Suppressor macrophage treated with lipopolysaccharide for 1 hour (primary cell): ENCODE results near the gene NFYC.

Experiments
- DNase-seq, 3 donors: peaks; one replicate each; pipeline ENCODE4 v3.0.0-alpha.2; 2020 to 2022

The NFYC gene

GRCh38 chr1:40798366-40799281 lies 107.1 kb downstream of the NFYC start:
- no peak for DNase-seq

GRCh38 chr1:40799351-40799867 lies 107.9 kb downstream of the NFYC start:
- no peak for DNase-seq

- no peak for DNase-seq
Measured at GRCh38 chr1:40801742-40802077, 110.2 kb downstream of the NFYC start.

GRCh38 chr1:40802078-40802741 lies 110.7 kb downstream of the NFYC start:
- DNase-seq: peak; percentile 84 to 94 (median 88)

GRCh38 chr1:40802742-40803113 lies 111.2 kb downstream of the NFYC start:
- no peak for DNase-seq

- DNase-seq: no peak
Measured at GRCh38 chr1:40803447-40803846, 111.9 kb downstream of the NFYC start.

GRCh38 chr1:40803902-40804301 lies 112.4 kb downstream of the NFYC start:
- DNase-seq: no peak

GRCh38 chr1:40806240-40806639 lies 114.7 kb downstream of the NFYC start:
- DNase-seq: no peak

GRCh38 chr1:40806731-40807695 lies 115.5 kb downstream of the NFYC start:
- DNase-seq: no peak

- no peak for DNase-seq
Measured at GRCh38 chr1:40808002-40808401, 116.5 kb downstream of the NFYC start.

- DNase-seq: peak in 1 of 3 donors; percentile 17
Measured at GRCh38 chr1:40808444-40808843, 116.9 kb downstream of the NFYC start.

- DNase-seq: peak; percentile 21 to 30 (median 25)
Measured at GRCh38 chr1:40808909-40809308, 117.4 kb downstream of the NFYC start.

- DNase-seq: no peak
Measured at GRCh38 chr1:40810927-40811326, 119.4 kb downstream of the NFYC start.

GRCh38 chr1:40815420-40815819 lies 123.9 kb downstream of the NFYC start:
- no peak for DNase-seq

- no peak for DNase-seq
Measured at GRCh38 chr1:40817791-40818263, 126.3 kb downstream of the NFYC start.

GRCh38 chr1:40818264-40818961 lies 126.9 kb downstream of the NFYC start:
- peak; percentile 50 to 73 (median 56) for DNase-seq

GRCh38 chr1:40819101-40819500 lies 127.6 kb downstream of the NFYC start:
- DNase-seq: no peak

- no peak for DNase-seq
Measured at GRCh38 chr1:40820251-40820797, 128.8 kb downstream of the NFYC start.
